ENCODE measurements around the gene MYO7A.

The MYO7A gene

GRCh38 chr11:77127920-77128691 is at the start of gene MYO7A:
Gene MYO7A (plus strand): TSS chr11:77128246. CDS start chr11:77130635, 2,389 bp downstream.
- DNase-seq, result peak; percentile 33

GRCh38 chr11:77079666-77080065 is 48.4 kb upstream of the MYO7A start:
- DNase-seq, result no peak

- no peak for DNase-seq
Observed at GRCh38 chr11:77080643-77081210, 47.3 kb upstream of the MYO7A start.

DNA sequence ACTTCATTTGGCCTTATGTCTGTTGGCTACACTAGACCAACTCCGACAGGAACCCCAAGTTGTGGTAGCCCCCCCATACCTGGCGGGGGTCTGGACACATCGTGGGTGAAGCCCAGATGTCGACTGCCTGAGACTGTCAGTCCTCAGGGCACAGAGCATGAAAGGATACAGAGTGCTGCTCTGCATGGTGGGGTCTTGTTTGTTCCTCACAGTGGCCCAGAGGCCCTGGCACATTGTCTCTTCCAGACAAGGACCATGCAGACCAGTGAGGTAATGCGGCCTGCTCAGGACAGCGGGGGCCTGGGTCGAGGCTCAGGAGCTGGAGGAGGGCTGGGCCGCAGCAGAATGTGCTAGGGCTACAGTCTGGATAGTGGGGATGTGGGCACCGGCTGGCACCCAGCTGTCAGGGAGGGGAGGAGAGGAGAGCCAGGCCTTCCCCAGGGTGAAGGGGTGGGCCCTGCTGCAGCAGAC is 46.6 kb upstream of the MYO7A start:
- DNase-seq, result no peak

DNA sequence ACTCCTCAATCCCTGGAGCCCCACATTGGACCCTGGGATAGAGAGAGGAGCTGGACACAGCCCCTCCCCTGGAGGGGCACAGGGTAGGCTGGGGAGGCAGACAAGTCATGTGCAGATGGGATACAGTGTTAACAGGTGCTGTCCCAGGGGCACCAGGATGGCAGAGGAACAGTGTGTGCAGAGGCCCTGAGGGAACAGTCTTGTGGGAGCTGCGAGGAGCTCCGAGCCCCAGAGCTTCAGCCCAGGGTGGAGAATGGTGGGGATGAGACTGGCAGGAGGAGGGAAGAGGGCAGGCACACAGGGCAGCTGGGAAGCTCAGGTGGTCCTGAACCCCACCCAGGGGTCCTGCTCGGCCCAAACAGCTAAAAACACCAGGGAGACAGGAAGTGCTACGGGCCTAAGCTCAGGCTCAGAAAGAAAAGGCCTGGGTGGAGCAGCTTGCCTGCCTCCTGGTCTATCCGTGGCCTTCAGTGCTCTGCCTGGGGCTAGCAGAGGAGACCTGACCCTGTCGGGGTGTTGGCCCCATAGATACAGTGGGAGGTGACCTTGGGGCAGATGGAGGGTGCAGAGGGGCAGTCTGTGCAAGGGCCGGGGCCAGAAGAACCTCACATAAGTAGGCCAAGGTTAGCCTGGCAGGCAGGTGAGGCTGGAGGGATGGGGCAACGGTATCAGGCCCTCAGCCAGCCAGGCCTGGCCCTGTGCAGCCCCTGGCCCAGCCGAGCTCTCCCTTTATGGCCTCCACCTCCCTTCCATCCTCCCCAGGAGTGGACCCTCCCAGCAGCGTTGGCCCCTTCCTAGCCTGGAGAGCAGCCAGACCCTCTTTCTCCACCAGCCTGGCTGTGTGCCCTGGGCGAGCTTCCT is 45.8 kb upstream of the MYO7A start:
- DNase-seq, result no peak

DNA sequence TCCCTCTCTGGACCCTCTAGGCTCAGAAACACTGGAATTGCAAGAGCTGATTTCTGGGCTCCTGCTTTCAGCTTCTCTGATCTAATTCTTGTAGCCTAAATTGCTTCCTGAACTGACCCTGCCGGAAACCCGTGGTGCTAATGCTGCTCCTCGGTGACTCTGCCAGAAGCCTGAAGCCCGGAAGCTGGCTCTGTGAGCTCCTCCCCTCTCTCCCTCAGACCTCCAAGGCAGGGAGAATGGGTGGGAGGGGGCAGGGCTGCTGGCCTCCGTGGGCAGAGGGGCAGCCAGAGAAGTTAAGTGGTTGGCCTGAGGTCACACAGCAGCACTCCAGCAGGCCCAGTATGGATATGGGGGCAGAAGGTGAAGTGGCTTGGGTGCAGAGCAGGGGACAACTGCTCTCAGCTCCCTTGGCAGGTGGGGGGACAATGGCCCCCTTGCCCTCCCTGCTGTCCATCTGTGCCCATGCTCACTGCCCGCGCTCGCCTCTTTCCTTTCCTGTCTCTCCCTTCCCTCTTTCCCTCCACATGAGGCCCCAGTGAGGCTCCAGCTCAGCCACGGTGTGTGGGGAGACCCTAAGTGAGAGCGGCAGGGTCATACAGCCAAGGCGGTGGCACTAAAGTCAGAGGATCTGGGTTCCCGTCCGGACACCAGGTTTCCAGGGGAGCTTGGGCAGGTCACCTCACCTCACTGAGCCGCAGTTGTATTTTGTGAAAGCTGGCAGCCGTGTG is 45.0 kb upstream of the MYO7A start:
- DNase-seq, result no peak

- no peak for DNase-seq
Observed at GRCh38 chr11:77083566-77084245, 44.3 kb upstream of the MYO7A start.

GRCh38 chr11:77084581-77085191 is 43.4 kb upstream of the MYO7A start:
- no peak for DNase-seq

DNA sequence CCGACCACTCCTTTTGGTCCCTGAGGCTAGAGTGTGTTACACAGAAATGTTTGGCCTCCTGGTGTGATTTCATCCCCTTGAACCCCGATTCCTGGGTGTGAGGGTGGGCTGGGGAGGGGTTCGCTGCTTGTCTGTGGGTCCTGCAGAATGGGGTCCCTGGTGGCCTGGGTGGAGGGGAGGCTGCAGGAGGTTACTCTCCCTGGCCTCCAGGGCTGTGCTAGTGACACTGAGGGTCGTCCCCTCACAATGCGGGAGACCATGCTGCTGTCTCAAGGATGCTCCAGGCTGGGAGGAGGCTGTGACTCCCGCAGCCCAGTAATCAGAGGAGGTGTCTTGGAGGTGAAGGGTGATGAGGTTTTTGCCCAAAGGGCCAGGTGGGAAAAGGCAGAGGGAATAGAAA is 42.4 kb upstream of the MYO7A start:
- no peak for DNase-seq

- no peak for DNase-seq
Observed at GRCh38 chr11:77086521-77087472, 41.2 kb upstream of the MYO7A start.

DNA sequence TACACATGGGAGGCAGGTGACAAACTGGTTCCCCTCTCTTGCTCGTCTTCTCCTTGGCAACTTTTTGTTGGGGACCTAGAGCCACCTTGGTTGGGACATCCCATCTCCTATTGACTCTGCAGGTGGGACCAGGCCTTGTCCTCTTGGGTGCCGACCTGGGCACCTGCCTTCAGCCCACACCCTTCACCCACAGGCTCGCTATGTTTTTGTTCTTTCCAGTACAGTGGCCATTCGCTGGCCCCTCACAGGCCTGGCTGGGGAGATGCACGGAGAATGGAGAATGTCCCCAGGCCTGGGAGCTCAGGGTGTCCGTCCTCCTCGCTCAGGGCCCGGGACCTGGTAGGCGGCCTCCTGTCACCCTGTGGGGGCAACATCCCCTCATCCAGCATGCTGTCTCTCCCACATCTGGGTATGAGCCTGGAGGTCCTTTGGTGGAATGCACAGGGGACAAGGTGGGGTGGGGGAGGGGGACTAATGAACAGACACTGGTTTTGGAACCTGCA is 40.3 kb upstream of the MYO7A start:
- no peak for DNase-seq

DNA sequence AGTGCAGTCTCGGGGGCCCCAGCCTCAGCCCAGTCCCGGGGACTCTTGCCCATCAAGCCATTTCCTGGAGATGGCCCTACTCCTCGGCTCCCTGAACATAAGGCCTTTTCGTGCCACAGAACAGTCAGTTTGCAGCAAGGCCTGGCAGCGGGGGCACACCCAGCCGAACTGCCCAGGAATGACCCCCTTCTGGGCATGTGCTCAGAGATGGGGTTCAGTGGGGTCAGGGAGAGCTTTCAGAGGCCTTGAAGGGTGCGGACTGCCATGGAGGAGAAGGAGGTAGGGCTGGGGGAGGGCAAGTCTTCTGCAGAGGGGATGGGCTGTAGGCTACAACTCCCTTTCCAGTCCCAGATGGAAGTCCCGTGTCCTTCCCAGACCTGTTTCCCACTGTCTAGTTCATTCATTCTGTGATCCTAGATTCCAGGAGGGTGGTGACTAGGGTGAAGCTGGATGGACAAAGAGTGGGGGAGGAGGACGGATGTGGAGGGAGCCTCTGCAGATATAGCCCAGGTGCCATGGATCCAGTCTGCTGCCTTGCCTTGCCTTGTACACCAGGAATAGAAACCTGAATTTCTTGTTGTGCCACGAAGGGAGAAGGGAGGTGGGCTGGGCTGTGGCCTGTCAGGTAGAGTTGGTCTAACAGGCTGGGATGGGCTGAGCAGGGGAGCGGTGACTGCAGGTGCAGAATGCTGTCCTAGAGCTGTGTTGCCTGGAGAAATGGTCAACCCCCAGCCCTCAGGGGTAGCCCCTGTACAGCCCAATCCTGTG is 39.6 kb upstream of the MYO7A start:
- no peak for DNase-seq

DNA sequence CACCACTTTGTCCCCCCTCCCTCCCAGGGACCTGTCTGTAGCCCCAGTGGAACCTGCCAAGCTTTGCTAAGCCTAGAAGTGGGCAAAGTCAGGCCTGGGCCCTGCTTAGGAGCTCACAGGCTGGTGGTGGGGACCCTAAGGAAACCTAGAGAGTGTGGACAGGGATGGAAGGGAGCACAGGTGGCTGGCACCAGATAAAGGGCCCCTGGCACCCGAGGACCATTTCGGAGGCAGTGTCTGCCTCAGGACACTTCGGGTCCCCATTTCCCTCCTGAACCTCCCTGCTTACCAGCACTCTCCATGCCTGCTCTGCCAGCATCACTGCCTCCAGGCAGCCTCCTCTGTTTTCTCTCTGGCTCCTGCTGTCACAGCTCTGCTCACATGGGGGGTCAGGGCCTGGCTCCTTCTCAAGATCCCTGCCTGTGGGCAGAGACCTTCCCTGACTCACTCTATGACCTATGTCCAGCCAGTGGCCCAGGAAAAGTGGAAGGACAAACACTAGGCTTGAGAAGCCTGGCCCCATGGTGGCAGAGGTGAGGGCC is 39.0 kb upstream of the MYO7A start:
- no peak for DNase-seq

DNA sequence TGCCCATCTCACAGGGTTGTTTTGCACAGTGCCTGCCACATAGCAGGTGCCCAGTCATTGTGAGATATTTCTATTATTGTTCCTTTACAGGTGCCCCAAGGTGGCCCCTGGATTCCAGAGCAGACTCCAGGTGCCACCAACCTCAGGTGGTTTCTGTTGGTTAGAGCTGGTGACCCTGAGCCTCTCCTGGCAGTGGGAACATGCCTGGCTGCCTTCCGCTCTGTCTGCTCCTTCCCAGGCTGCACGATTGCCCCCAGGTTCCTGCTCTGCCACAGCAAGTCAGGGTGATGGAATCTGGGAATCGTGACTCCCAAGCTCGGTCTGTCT is 38.0 kb upstream of the MYO7A start:
- DNase-seq, result no peak

DNA sequence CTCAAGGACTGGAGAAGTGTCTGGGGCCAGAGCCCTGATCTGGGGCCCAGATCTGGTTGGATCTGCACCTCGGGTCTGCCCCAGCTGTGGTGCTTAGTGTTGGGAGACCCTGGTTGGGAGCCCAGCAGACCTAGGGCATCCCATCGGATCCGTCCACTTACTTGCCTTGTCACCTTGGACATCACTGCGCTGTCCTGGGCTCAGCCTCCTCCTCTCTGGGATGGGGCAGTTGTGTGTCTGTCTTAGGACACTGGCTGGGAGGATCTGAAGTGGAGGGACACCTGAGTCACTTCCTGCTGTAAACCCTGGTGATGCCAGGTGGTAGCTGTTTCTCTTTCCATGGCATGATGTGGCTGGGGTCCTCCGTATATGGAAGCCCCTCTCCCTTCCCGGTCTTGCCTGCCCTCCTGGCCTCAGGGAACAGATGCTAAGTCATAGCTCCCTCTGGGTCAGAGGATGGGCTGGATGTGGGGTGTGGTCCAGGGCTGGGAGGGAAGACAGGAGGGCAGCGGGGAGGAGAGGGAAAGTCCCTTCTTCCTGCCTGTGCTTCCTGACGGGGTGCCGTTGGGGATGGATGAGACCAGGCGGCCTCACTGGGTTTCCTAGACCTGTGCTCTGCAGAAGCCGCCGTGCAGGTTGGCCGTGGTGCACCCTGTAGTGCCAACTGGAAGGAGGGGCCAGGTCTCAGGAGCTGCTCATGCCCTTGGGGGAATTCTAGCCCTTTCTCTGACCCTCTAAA is 37.5 kb upstream of the MYO7A start:
- DNase-seq, result no peak

GRCh38 chr11:77091146-77091940 is 36.7 kb upstream of the MYO7A start:
- DNase-seq, result peak; percentile 7

DNA sequence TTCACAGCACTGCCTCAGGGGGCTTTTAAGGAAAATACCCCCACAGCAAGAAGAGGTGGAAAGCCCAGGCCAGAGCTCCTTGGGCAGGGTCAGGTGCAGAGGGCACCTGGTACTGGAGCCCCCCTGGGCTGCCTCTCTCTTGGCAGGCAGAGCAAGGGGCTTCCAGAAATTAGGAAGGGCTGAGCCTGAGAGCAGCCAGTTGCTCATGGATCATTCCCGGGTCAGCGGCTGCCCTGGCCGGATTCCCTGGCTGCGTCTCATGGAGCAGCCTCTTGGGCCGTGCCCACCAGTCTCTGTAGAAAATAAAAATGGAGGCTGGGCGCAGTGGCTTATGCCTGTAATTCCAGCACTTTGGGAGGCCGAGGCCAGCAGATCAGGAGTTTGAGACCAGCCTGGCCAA is 35.7 kb upstream of the MYO7A start:
- no peak for DNase-seq

Data from NCI-H524 treated with DMSO at 0.1 percent for 48 hours (cell line).